Stimulated activated memory B cell treated with anti-CD40 and anti-IgM and Interleukin-4, amounts not matched to agents 10 μg/mL and 1 μg/mL and 100 μg/mL, for 72 hours (primary cell): ENCODE data around the gene PRKAR1B.

Experiments
- ATAC-seq: fragments of 150-1000 bp; cut with Tn5 transposase; 2 replicates; pipeline ENCODE4 v1.10.0; 2021
- H3K27ac Mint-ChIP-seq: one replicate; pipeline ENCODE4 v1.8.0; 2022; ENCODE audit warnings: mild to moderate bottlenecking, mixed read lengths
- H3K27me3 Mint-ChIP-seq: one replicate; pipeline ENCODE4 v1.8.0; 2022; ENCODE audit warnings: mixed read lengths
- H3K36me3 Mint-ChIP-seq: one replicate; pipeline ENCODE4 v1.8.0; 2022; ENCODE audit warnings: mixed read lengths
- H3K4me1 Mint-ChIP-seq: one replicate; pipeline ENCODE4 v1.8.0; 2022; ENCODE audit warnings: mixed read lengths
- H3K4me3 Mint-ChIP-seq: one replicate; pipeline ENCODE4 v1.8.0; 2022; ENCODE audit warnings: mild to moderate bottlenecking, moderate library complexity, mixed read lengths
- H3K9me3 Mint-ChIP-seq: one replicate; pipeline ENCODE4 v1.8.0; 2022; ENCODE audit warnings: mixed read lengths

PRKAR1B gene

GRCh38 chr7:533266-533665 lies 193.8 kb downstream of the PRKAR1B start:
- Mint-ChIP-seq H3K4me1 (peaks cover 19% of the 10 kb centered on the region), H3K4me3 (no peak overlapping the region), H3K36me3 (no peaks in the 10 kb centered on the region), H3K9me3 (peaks cover 3% of the 10 kb centered on the region), H3K27ac (no peak overlapping the region), H3K27me3 (peaks cover 33% of the 10 kb centered on the region)
- ATAC-seq, result peak; percentile 18

DNA sequence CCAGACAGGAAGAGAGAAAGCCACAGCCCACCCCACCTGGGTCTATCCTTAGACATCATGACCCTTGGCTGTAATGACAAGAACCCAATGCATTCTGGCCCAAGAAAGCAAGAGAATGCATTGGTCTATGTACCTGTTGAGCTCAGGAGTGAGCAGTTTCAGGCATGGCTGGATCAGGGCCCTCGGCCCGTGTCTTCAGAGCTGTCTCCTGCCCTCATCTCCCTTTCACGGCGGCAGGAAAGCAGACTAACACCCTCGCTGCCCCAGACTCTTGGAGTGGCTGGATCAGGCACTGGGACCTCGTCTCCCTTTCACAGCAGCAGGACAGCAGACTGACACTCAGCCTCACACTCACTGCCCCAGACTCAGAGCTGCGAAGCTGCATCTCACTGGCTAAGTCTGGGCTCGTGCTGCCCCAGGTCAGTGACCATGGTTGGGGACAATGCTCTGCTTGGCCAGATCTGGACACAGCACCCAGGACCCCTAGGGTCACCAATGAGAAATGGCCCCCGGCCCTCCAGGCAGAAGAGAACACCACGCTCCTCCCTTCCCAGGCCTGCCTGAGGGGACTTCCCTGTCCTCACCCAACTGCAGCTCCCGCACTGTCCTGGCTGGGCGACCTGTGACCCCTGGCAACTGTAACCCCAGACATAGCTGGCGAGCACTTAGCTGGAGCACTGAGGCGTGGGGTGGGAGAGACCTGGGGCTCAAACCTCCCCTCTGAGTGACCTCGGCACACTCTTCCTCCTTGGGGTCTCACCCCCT lies 194.5 kb downstream of the PRKAR1B start:
- peaks cover 33% of the 10 kb centered on the region for H3K27me3 Mint-ChIP-seq
- H3K27ac Mint-ChIP-seq, result no peak overlapping the region
- peaks cover 19% of the 10 kb centered on the region for H3K4me1 Mint-ChIP-seq
- peaks cover 3% of the 10 kb centered on the region for H3K9me3 Mint-ChIP-seq
- no peak for ATAC-seq
- H3K4me3 Mint-ChIP-seq, result no peak overlapping the region
- no peaks in the 10 kb centered on the region for H3K36me3 Mint-ChIP-seq

- peaks cover 19% of the 10 kb centered on the region for H3K4me1 Mint-ChIP-seq
- H3K4me3 Mint-ChIP-seq, result no peak overlapping the region
- H3K27ac Mint-ChIP-seq, result peak overlapping the region; percentile 34
- peaks cover 3% of the 10 kb centered on the region for H3K9me3 Mint-ChIP-seq
- H3K27me3 Mint-ChIP-seq, result peaks cover 26% of the 10 kb centered on the region
- peak; percentile 72 for ATAC-seq
- H3K36me3 Mint-ChIP-seq, result no peaks in the 10 kb centered on the region
Measured at GRCh38 chr7:531777-532176, 195.3 kb downstream of the PRKAR1B start.

GRCh38 chr7:528451-528850 lies 198.6 kb downstream of the PRKAR1B start:
- H3K27ac Mint-ChIP-seq, result no peak overlapping the region
- H3K4me3 Mint-ChIP-seq, result no peak overlapping the region
- H3K4me1 Mint-ChIP-seq, result peaks cover 19% of the 10 kb centered on the region
- peaks cover 7% of the 10 kb centered on the region for H3K27me3 Mint-ChIP-seq
- no peaks in the 10 kb centered on the region for H3K9me3 Mint-ChIP-seq
- ATAC-seq, result no peak
- H3K36me3 Mint-ChIP-seq, result no peaks in the 10 kb centered on the region

DNA sequence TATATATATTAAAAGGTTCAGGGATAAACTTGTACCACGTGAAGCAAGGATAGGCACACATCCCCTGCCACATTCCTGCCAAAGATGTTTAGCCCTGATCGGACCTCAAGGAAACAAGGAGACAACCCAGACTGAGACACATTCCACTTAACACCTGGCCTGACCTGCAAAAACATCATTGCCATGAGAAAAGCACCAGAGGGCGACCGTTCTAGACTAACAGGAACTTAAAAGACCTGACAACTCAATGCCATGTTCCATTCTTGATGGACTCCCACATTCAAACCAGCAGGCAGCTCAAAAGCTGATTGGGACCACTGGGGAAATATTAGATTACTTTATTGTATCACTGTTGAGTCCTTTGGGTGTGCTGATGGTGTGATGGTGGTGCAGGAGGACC lies 199.4 kb downstream of the PRKAR1B start:
- Mint-ChIP-seq H3K4me1 (peaks cover 19% of the 10 kb centered on the region), H3K27me3 (peaks cover 7% of the 10 kb centered on the region), H3K4me3 (no peak overlapping the region), H3K27ac (no peak overlapping the region), H3K9me3 (no peaks in the 10 kb centered on the region), H3K36me3 (no peaks in the 10 kb centered on the region)
- ATAC-seq, result no peak

DNA sequence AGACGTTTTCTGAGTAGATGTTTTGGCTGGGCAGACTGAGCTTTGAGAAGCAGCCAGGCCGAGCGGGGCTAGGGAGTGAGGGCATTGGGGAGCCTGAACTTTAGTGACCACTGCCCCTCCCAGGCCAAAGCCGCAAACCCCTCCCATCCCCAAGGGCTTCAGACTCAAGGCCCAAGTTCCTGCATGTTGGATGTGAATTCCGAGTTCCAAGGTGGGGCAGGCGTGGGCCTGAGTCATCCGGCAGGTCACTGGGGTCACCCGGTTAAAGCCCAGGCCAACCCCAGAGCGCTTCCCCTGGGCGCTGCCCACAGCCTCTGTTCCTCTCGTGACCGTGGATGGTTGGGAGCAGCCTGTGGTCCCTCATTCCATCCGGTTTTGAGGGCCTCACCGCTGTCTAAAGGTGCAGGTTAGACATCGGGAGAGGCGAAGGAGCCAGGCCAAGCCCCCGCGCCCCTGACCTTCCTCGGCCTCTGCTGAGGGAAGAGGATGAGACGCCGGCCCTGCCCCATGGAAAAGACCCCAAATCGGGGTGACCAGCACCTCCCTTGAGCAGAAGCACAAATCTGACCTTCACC lies 200.5 kb downstream of the PRKAR1B start:
- Mint-ChIP-seq H3K9me3 (no peaks in the 10 kb centered on the region), H3K27me3 (peaks cover 8% of the 10 kb centered on the region), H3K4me3 (no peak overlapping the region), H3K27ac (no peak overlapping the region), H3K36me3 (no peaks in the 10 kb centered on the region), H3K4me1 (peaks cover 18% of the 10 kb centered on the region)
- ATAC-seq, result no peak

DNA sequence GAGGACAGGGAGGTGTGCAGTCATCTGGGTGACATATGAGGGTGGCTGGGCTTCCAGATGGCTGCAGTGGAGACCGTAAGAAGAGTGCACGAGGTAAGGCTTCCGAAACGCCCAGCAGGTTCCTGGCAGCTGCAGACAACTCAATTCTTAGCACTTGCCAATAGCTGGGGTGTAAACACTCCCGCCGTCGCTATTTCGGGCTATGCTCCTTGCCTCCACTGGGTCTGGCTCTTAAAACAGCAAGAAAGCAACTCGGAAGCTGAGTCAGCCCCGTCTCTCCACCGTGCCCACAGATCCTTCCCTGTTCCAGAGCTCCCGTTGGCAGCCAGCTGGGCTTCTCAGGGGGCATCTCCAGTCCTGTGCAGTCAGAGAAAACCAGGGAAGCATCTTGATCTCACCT lies 201.3 kb downstream of the PRKAR1B start:
- Mint-ChIP-seq H3K36me3 (no peaks in the 10 kb centered on the region), H3K4me3 (no peak overlapping the region), H3K4me1 (peaks cover 20% of the 10 kb centered on the region), H3K27me3 (peaks cover 16% of the 10 kb centered on the region), H3K27ac (no peak overlapping the region), H3K9me3 (no peaks in the 10 kb centered on the region)
- ATAC-seq, result no peak

DNA sequence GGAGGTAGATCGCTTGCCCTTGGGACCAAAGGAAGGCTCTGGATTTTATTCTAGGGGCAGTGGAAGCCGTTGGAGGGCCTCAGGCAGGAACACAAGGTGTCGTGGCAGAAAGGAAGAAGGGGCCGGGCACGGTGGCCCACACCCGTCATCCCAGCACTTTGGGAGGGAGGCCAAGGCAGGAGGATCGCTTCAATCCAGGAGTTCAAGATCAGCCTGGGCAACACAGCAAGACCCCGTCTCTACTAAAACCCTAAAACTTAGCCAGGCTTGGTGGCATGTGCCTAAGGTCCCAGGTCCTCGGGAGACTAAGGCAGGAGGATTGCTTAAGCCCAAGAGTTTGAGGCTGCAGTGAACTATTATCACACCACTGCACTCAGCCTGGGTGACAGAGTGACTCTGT lies 202.3 kb downstream of the PRKAR1B start:
- Mint-ChIP-seq H3K36me3 (no peaks in the 10 kb centered on the region), H3K9me3 (no peaks in the 10 kb centered on the region)

GRCh38 chr7:523347-524336 lies 203.4 kb downstream of the PRKAR1B start:
- H3K4me1 Mint-ChIP-seq, result peaks cover 14% of the 10 kb centered on the region
- ATAC-seq, result no peak
- H3K4me3 Mint-ChIP-seq, result no peak overlapping the region
- H3K27me3 Mint-ChIP-seq, result peaks cover 19% of the 10 kb centered on the region
- no peak overlapping the region for H3K27ac Mint-ChIP-seq
- no peaks in the 10 kb centered on the region for H3K9me3 Mint-ChIP-seq
- H3K36me3 Mint-ChIP-seq, result no peaks in the 10 kb centered on the region

More for the DNA sequence above, 202.3 kb downstream of the PRKAR1B start:
- H3K4me3 Mint-ChIP-seq, result no peak overlapping the region
- no peak for ATAC-seq
- no peak overlapping the region for H3K27ac Mint-ChIP-seq
- H3K27me3 Mint-ChIP-seq, result peaks cover 16% of the 10 kb centered on the region
- peaks cover 14% of the 10 kb centered on the region for H3K4me1 Mint-ChIP-seq

DNA sequence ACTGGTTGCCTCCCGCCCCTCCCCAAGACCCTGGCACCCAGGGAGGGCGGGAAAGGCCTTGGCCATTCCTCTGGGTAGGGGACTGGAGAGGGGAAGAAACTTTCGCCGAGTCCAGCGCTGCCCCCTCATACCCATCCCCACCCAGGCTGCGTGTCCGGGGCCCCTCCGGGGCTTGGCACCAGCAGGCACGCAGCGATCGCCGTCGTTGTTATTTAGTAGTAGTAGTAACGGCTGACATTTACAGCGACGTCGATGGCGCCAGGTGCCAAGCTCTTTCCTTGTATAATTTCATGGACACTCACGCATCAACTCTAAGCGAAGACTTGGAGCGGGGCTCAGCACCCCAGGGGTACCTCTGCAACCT lies 204.1 kb downstream of the PRKAR1B start:
- H3K4me1 Mint-ChIP-seq, result peaks cover 16% of the 10 kb centered on the region
- H3K27me3 Mint-ChIP-seq, result peaks cover 26% of the 10 kb centered on the region
- H3K36me3 Mint-ChIP-seq, result no peaks in the 10 kb centered on the region
- H3K4me3 Mint-ChIP-seq, result no peak overlapping the region
- no peak for ATAC-seq
- H3K9me3 Mint-ChIP-seq, result no peaks in the 10 kb centered on the region
- no peak overlapping the region for H3K27ac Mint-ChIP-seq

DNA sequence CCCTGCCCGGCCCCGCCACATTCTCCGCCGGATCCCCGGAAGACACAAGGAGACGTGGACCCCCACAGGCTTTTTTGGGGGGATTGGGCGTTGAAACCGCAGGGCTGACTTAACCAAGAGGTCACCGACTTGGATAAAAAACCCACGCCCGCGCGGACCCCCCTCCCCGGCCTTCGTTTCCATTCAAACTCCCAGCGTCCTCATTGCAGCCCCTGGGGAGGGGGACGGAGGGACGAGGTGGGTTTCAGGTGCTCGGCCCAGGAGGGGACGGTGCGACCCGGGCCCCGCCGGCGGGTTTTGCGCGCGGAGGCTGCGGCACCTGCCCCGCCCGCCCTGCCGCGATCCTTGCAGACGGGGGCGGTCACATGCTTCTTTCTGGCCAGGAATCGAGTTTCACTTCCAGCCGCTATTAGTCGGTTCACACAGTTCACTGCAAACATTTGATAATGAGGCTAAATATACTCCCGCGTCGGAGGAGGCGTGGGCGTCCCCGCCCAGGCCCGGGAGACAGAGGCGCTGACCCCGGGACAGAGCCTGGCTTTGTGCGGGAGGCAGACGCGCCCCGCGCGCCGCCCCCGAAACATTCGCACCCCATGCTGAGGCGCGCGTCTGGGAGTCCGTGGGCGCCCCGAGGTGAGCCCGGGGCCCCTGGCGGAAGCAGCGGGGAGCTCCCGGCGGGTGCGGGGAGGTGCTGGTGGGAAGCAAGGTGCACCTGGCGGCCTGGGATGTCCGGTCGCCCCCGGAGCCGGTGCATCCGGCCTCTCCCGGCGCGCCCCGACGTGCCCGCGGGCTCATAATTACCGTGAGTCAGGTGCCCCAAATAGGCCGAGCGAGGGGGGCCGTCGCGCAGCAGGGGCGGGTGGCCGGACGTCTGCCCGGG lies 204.8 kb downstream of the PRKAR1B start:
- Mint-ChIP-seq H3K27ac (no peak overlapping the region), H3K4me1 (peaks cover 21% of the 10 kb centered on the region), H3K4me3 (peak overlapping the region; percentile 64), H3K36me3 (no peaks in the 10 kb centered on the region), H3K27me3 (peaks cover 32% of the 10 kb centered on the region), H3K9me3 (no peaks in the 10 kb centered on the region)
- peak; percentile 49 for ATAC-seq

DNA sequence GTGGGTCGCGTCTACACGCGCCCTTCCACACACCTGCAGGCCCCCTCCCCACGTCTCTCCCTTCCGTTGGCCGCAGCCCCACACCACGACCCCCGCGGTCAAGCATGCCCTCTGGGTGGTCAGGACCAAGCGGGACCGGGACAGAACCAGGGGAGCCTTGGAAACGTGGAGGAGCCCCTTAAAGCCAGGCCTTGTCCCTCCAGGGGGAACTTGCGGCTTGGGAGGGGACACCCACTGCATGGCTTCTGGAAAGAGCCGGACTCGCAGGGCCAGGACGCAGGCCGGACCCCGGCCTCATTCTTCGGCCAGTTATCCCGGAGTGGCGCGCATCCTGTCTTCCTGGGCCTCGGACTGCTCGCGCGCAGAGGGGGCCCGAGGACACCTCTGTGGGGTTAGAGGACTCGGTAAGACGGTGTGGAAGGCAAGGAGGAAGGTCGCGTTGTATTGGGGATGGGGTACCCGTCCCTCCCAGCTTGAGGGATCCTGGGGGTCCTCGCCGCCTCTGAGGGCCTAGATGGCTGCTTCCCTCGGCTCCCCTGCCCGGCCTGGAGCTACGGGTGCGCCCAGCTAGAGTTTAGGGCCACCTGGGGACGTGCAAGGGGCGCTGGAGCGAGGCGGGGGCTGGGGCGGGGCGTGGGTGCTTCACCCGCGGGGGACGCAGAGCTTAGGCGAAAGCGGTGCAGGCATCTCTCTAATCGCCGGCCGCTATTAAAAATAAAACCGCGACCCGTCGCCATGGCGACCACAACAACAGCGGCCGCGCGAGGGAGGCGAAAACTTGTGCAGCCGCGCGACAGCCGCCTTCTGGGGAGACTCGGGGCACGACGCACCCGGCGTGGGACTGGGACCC lies 205.6 kb downstream of the PRKAR1B start:
- H3K27ac Mint-ChIP-seq, result peak overlapping the region; percentile 49

DNA sequence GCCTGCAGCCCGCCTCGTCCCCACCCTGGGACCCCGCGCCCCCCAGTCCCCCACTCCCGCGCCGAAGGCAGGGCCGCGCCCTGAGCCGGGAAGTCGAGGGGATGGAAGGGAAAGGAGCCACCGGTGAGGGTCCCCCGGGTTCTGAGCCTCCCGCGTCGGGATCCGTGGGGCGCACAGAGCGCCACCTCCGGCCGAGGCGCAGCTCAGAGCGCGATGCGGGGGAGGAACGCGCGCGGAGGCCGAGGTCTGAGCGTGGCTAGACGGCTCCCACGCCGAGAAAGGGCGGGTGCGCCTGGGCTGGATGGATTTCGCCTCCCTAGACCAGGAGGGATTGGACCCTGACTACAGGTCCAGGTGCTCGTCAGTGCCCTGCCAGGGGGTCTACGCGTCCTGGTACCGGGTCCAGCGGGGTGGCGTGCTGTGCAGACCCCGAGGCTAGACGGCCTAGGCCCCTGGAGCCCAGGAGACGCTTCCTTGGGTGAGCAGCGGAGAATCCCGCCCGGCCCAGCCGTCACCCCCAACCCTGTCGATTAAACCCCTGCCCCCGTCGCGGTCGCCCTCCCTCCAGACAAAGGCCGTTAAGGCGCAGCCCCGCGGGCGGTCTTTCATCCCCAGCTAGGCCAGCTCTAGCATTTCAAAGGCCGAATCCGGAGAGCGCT lies 206.4 kb downstream of the PRKAR1B start:
- H3K4me3 Mint-ChIP-seq, result peak overlapping the region; percentile 62
- peaks cover 21% of the 10 kb centered on the region for H3K4me1 Mint-ChIP-seq
- no peak overlapping the region for H3K27ac Mint-ChIP-seq
- no peak for ATAC-seq
- H3K27me3 Mint-ChIP-seq, result peaks cover 40% of the 10 kb centered on the region
- H3K9me3 Mint-ChIP-seq, result no peaks in the 10 kb centered on the region
- no peaks in the 10 kb centered on the region for H3K36me3 Mint-ChIP-seq

More for the DNA sequence above, 205.6 kb downstream of the PRKAR1B start:
- peak overlapping the region; percentile 62 for H3K4me3 Mint-ChIP-seq
- peaks cover 21% of the 10 kb centered on the region for H3K4me1 Mint-ChIP-seq
- no peaks in the 10 kb centered on the region for H3K9me3 Mint-ChIP-seq
- no peaks in the 10 kb centered on the region for H3K36me3 Mint-ChIP-seq
- ATAC-seq, result no peak
- H3K27me3 Mint-ChIP-seq, result peaks cover 32% of the 10 kb centered on the region
